ENCODE results near the gene EFHC1.

GRCh38 chr6:52374247-52374646 lies 45.9 kb upstream of the EFHC1 start:
- TF ChIP-seq CTCF (IDR thresholded peaks at IDR 0.05; ENCODE audit: insufficient read depth, low read length, poor library complexity, severe bottlenecking) (no peak), EZH2phosphoT487 (conservative IDR thresholded peaks at IDR 0.05; ENCODE audit: low read length) (no peak)
